Astrocyte (in vitro differentiated cells and primary cell): ENCODE data around the gene COPS3.

ENCODE experiments used
- CTCF ChIP-seq: IDR thresholded peaks from 2 replicates; pipeline ENCODE4 v1.5.1; 2011; ENCODE audit warnings: low read depth, mild to moderate bottlenecking, inconsistent platforms, low read length, moderate library complexity; ENCODE audit not compliant: insufficient read depth
- EZH2 ChIP-seq: IDR thresholded peaks from 2 replicates; pipeline ENCODE4 v1.6.1; 2012; ENCODE audit warnings: mild to moderate bottlenecking, low read length, inconsistent platforms; ENCODE audit not compliant: insufficient read depth

- TF ChIP-seq CTCF (no peak), EZH2 (no peak)
These were observed 44.6 kb downstream of the COPS3 start for GRCh38 chr17:17236295-17237025.
